Panc1 (cell line): Measurements from ENCODE around the gene SESN2. TPM values are rescaled to one million over a fixed set of nuclear protein-coding genes. Genes with fewer than 3 reads are reported as not detected.

Experiments
- ATAC-seq: fragments of 200-7000 bp; cut with Tn5 transposase; 2 replicates; pipeline ENCODE4 v1.9.1; 2020; ENCODE audit warnings: mild to moderate bottlenecking, moderate library complexity
- BruUV-seq: library from RNA; stranded (reverse); fragments of 400-500 nt; replicated peaks from 2 replicates; lab custom pipeline; 2021; lab: Mats Ljungman, UMichigan
- CTCF ChIA-PET: fragments of 300-600 bp; sonication (Branson Sonifier 250); formaldehyde crosslinking; loops from one replicate; lab custom pipeline; 2022; ENCODE audit warnings: antibody characterized with exemption; lab: Charles Lee
- POLR2A ChIA-PET: fragments of 300-600 bp; sonication (Branson Sonifier 250); formaldehyde crosslinking; loops from one replicate; lab custom pipeline; 2022; ENCODE audit warnings: antibody characterized with exemption; lab: Charles Lee
- DNase-seq: peaks from one replicate; pipeline ENCODE4 v3.0.0-alpha.2; 2010; ENCODE audit warnings: low read depth, low spot score
- H3K27ac ChIP-seq: 2 replicates; pipeline ENCODE4 v1.5.1; 2011; ENCODE audit warnings: mild to moderate bottlenecking, low read length, inconsistent platforms
- H3K27me3 ChIP-seq: fragments of 200-500 bp; sonication (Bioruptor generic); 2 replicates; pipeline ENCODE4 v1.6.0; 2014; ENCODE audit warnings: low read length, inconsistent platforms; ENCODE audit not compliant: control insufficient read depth, insufficient read depth
- H3K36me3 ChIP-seq: fragments of 200-500 bp; sonication (Bioruptor generic); 2 replicates; pipeline ENCODE4 v1.5.1; 2014; ENCODE audit warnings: inconsistent platforms, mild to moderate bottlenecking, low read length, moderate library complexity; ENCODE audit not compliant: control insufficient read depth, insufficient read depth
- H3K4me1 ChIP-seq: 2 replicates; pipeline ENCODE4 v1.5.1; 2011; ENCODE audit warnings: inconsistent platforms, mild to moderate bottlenecking, low read length, moderate library complexity; ENCODE audit not compliant: control insufficient read depth, insufficient read depth
- H3K4me3 ChIP-seq, 2 experiments: 2 replicates each; pipeline ENCODE4 v1.5.1; 2011 to 2012; ENCODE audit warnings: low read depth in 2 of 2, low read length in 2 of 2, mild to moderate bottlenecking in 2 of 2, inconsistent platforms in 1 of 2, moderate library complexity in 1 of 2
- H3K9me3 ChIP-seq: fragments of 200-500 bp; sonication (Bioruptor generic); 2 replicates; pipeline ENCODE4 v1.5.1; 2014; ENCODE audit warnings: low read depth, mild to moderate bottlenecking, inconsistent platforms, low read length, moderate library complexity; ENCODE audit not compliant: control insufficient read depth, insufficient read depth
- POLR2AphosphoS5 ChIP-seq: IDR thresholded peaks from 2 replicates; pipeline ENCODE4 v1.6.1; 2012; ENCODE audit warnings: mild to moderate bottlenecking, low read depth, low read length, moderate library complexity
- REST ChIP-seq, 2 experiments: IDR thresholded peaks; 2 replicates each; pipeline ENCODE4 v1.6.1; 2011 to 2012; ENCODE audit warnings: low read depth in 2 of 2, control low read depth in 1 of 2, low read length in 1 of 2, mild to moderate bottlenecking in 1 of 2, moderate library complexity in 1 of 2; ENCODE audit not compliant: insufficient read depth in 1 of 2
- SIN3A ChIP-seq: IDR thresholded peaks from 2 replicates; pipeline ENCODE4 v1.6.1; 2012; ENCODE audit warnings: low read depth, mild to moderate bottlenecking, low read length, moderate library complexity, borderline replicate concordance; ENCODE audit not compliant: insufficient read depth
- TCF7L2 ChIP-seq: IDR thresholded peaks from 2 replicates; pipeline ENCODE4 v1.6.1; 2011; ENCODE audit warnings: mild to moderate bottlenecking, low read depth, low read length, inconsistent platforms
- in situ Hi-C: cut with HindIII; loops from 2 replicates; pipeline ENCODE4 v1.10.0; 2016; ENCODE audit warnings: low sequenced_read_pairs, low pct_unique_long_range_greater_than_20kb
- intact Hi-C: fragments of 100-400 bp; cut with micrococcal nuclease; formaldehyde crosslinking; loops from one replicate; pipeline ENCODE4 v1.10.0; 2022; ENCODE audit not compliant: unreplicated experiment
- total RNA-seq: library from RNA; stranded (reverse); gene quantifications from one replicate; pipeline ENCODE4 v1.2.1, GENCODE V29; 2021; ENCODE audit not compliant: unreplicated experiment
- TF ChIP-seq, protein P1 (sequence below): fragments of 450-650 bp; IDR thresholded peaks from 2 replicates; pipeline ENCODE4 v1.5.1; 2017; ENCODE audit warnings: mild to moderate bottlenecking

SESN2 gene
- total RNA-seq, 1 experiment from 2014 or later: 19.7 TPM

DNA sequence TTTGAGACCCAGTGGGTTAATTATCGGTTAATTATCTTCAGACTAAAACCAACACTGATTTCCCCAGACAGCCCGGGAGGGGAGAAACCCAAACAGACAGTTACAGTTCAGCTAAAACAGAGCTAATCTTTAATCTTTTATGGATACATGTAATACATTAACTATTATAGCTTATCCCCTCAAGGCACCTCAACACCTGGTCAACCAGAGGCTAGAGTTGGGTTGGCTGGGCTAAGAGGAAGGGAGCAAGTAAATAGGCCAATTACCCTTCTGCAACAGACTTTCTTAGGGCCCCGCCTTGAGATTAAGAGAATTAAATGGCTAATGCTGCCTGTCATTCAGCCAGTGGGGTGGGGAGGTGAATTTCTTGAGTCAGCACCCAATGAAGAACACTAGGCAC lies 62.9 kb downstream of the SESN2 start:
- no peak overlapping the region for H3K27ac ChIP-seq
- ChIA-PET POLR2A (no interaction called here), CTCF (interaction anchor here (0.5 kb wide), 1 partner anchor 52 kb away, joined by 3 read pairs; no protein-coding TSS in a partner anchor)
- in situ Hi-C loops (no loop called here), intact Hi-C loops (loop anchor here (10.0 kb wide), 1 partner anchor 57 kb away; no protein-coding TSS in a partner anchor)
- H3K4me3 ChIP-seq: no peak overlapping the region
- DNase-seq: no peak
- TF ChIP-seq REST (IDR thresholded peaks at IDR 0.05; ENCODE audit: insufficient read depth in 1 of 2, low read depth in 2 of 2, low read length in 1 of 2) (no peak), POLR2AphosphoS5 (no peak), SIN3A (no peak), TCF7L2 (no peak)
- TF ChIP-seq, protein P1, sequence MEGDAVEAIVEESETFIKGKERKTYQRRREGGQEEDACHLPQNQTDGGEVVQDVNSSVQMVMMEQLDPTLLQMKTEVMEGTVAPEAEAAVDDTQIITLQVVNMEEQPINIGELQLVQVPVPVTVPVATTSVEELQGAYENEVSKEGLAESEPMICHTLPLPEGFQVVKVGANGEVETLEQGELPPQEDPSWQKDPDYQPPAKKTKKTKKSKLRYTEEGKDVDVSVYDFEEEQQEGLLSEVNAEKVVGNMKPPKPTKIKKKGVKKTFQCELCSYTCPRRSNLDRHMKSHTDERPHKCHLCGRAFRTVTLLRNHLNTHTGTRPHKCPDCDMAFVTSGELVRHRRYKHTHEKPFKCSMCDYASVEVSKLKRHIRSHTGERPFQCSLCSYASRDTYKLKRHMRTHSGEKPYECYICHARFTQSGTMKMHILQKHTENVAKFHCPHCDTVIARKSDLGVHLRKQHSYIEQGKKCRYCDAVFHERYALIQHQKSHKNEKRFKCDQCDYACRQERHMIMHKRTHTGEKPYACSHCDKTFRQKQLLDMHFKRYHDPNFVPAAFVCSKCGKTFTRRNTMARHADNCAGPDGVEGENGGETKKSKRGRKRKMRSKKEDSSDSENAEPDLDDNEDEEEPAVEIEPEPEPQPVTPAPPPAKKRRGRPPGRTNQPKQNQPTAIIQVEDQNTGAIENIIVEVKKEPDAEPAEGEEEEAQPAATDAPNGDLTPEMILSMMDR: no peak
- no peaks in the 10 kb centered on the region for H3K36me3 ChIP-seq
- H3K27me3 ChIP-seq: no peaks in the 10 kb centered on the region
- no peaks in the 10 kb centered on the region for H3K9me3 ChIP-seq
- H3K4me1 ChIP-seq: no peaks in the 10 kb centered on the region
- no TSS peak for BruUV-seq
- ATAC-seq: no peak

- no peak overlapping the region for H3K4me3 ChIP-seq
- no peaks in the 10 kb centered on the region for H3K9me3 ChIP-seq
- intact Hi-C loops: loop anchor here (10.0 kb wide), 1 partner anchor 59 kb away; no protein-coding TSS in a partner anchor
- ChIA-PET CTCF (no interaction called here), POLR2A (no interaction called here)
- no peaks in the 10 kb centered on the region for H3K4me1 ChIP-seq
- DNase-seq (no peak), ATAC-seq (no peak)
- H3K27me3 ChIP-seq: no peaks in the 10 kb centered on the region
- no peak for TF ChIP-seq SIN3A
- BruUV-seq: no TSS peak
- in situ Hi-C loops: no loop called here
- no peaks in the 10 kb centered on the region for H3K36me3 ChIP-seq
- no peak overlapping the region for H3K27ac ChIP-seq
Measured at GRCh38 chr1:28323720-28324119, 64.4 kb downstream of the SESN2 start.

DNA sequence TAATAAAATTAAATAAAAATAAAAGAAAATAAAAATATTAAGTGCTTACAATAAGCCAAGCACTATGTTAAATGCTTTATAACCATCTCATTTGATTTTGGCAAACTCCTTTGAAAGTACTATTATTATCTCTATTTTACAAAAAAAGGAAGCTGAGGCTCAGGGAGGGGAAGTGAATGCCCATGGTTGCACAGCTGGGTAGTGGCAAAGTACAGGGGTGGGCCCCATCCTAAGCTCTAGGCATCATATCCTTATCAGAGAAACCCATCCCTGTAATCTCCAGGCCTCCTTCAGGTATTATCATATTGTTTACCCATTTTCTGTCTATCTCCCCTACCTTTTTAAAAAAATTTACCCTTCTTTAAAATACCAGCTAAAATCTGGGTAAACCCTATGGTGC lies 67.2 kb downstream of the SESN2 start:
- no TSS peak for BruUV-seq
- Histone ChIP-seq H3K4me3 (no peak overlapping the region), H3K9me3 (no peaks in the 10 kb centered on the region), H3K27me3 (no peaks in the 10 kb centered on the region), H3K4me1 (no peaks in the 10 kb centered on the region), H3K27ac (no peak overlapping the region), H3K36me3 (no peaks in the 10 kb centered on the region)
- POLR2A ChIA-PET: interaction anchor here (0.7 kb wide), 2 partner anchors 9 to 32 kb away, joined by 3 read pairs; no protein-coding TSS in a partner anchor
- DNase-seq (no peak), ATAC-seq (no peak)
- in situ Hi-C loops: no loop called here
- CTCF ChIA-PET: no interaction called here
- TF ChIP-seq, protein P1: no peak
- TF ChIP-seq REST (IDR thresholded peaks at IDR 0.05; ENCODE audit: insufficient read depth in 1 of 2, low read depth in 2 of 2, low read length in 1 of 2) (no peak), POLR2AphosphoS5 (no peak), TCF7L2 (no peak), SIN3A (no peak)
- intact Hi-C loops: loop anchor here (10.0 kb wide), 1 partner anchor 62 kb away; no protein-coding TSS in a partner anchor
